ENCODE measurements around the gene MYRIP. TPM values are rescaled to one million over a fixed set of nuclear protein-coding genes. Genes with fewer than 3 reads are reported as not detected.

Gene MYRIP
- polyA plus RNA-seq, 1 of the 3 experiments (the other 2 are of a cell fraction), result 1.2 TPM

DNA sequence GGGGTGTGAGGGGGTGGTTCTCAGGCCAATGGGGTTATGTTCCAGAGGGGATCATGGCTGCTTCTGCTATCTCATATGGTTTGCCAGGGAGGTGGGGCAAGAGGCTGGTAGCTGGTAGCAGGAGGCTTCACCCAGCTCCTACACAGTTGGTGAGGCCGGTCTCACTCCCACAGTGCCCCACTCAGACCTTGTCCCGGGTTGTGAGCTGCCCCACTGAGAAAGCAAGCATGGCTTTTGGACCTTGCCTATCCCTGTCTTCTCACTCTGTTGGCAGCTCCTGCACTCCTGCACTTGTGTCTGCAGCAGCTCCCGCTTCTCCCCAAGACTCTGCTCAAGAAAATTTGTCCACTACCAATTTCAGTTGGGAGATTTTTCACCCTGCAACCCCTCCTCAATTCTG, 46.1 kb downstream of the MYRIP start (continued):
- TF ChIP-seq TEAD4 (IDR thresholded peaks at IDR 0.05; ENCODE audit: borderline replicate concordance, insufficient read depth) (no peak), TAF1 (IDR thresholded peaks at IDR 0.05; ENCODE audit: borderline replicate concordance, low read depth, low read length) (no peak)

DNA sequence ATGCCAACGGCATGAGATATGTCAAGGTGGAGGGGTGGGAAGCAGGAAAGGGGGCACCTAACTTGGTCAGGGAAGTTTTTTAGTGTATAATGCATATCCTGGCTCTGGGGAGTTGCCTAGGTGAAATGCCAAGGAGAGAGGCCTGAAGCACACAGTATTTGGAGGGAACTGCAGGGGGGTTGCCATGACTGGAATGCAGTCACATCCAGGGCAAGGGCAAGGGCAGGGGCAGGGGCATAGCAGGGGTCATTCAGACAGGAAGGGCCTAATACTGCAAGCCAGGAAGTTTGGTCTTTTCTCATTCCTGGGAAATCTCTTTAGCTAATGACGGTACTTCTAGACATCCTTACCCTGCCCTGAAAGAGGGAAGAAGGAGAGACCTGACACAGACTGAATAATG, 60.5 kb downstream of the MYRIP start:
- H3F3A ChIP-seq (replicated peaks; ENCODE audit: insufficient read depth), result no peaks in the 10 kb centered on the region
- H3K9me2 ChIP-seq, result no peaks in the 10 kb centered on the region
- no peaks in the 10 kb centered on the region for H3K4me1 ChIP-seq (ENCODE audit: control insufficient read depth in 1 of 2, insufficient read depth in 2 of 2, low read depth in 1 of 2, low read length in 1 of 2)
- no peak overlapping the region for H3K4me2 ChIP-seq
- H3K36me3 ChIP-seq (replicated peaks in 1 of 2; ENCODE audit: control insufficient read depth in 1 of 2, insufficient read depth in 2 of 2, low read length in 1 of 2), result no peaks in the 10 kb centered on the region
- H3K9me3 ChIP-seq, result no peaks in the 10 kb centered on the region
- 82% methylated on average over 2 of the region's 2 CpGs for WGBS (ENCODE audit: low lambda C conversion rate)
- no peaks in the 10 kb centered on the region for H3K79me2 ChIP-seq (ENCODE audit: insufficient read depth)
- ChIA-PET CTCF (no interaction called here), POLR2A (no interaction called here)
- no peak overlapping the region for H3K9ac ChIP-seq
- H3K27me3 ChIP-seq (ENCODE audit: insufficient read depth), result no peaks in the 10 kb centered on the region
- DNase-seq, result no peak
- no peak overlapping the region for H2AFZ ChIP-seq (ENCODE audit: low read depth)
- no peaks in the 10 kb centered on the region for H4K20me1 ChIP-seq (ENCODE audit: insufficient read depth)
- no peak overlapping the region for H3K4me3 ChIP-seq (ENCODE audit: low read depth in 2 of 2, low read length in 1 of 2)
- TF ChIP-seq NRF1 (IDR thresholded peaks at IDR 0.05; ENCODE audit: low read depth, low read length), result no peak
- TF ChIP-seq, protein P1, sequence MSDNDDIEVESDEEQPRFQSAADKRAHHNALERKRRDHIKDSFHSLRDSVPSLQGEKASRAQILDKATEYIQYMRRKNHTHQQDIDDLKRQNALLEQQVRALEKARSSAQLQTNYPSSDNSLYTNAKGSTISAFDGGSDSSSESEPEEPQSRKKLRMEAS (IDR thresholded peaks at IDR 0.05; ENCODE audit: low read depth), result no peak
- TF ChIP-seq, protein P2, sequence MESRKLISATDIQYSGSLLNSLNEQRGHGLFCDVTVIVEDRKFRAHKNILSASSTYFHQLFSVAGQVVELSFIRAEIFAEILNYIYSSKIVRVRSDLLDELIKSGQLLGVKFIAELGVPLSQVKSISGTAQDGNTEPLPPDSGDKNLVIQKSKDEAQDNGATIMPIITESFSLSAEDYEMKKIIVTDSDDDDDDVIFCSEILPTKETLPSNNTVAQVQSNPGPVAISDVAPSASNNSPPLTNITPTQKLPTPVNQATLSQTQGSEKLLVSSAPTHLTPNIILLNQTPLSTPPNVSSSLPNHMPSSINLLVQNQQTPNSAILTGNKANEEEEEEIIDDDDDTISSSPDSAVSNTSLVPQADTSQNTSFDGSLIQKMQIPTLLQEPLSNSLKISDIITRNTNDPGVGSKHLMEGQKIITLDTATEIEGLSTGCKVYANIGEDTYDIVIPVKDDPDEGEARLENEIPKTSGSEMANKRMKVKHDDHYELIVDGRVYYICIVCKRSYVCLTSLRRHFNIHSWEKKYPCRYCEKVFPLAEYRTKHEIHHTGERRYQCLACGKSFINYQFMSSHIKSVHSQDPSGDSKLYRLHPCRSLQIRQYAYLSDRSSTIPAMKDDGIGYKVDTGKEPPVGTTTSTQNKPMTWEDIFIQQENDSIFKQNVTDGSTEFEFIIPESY (IDR thresholded peaks at IDR 0.05; ENCODE audit: borderline replicate concordance, low read depth), result no peak
- TF ChIP-seq RAD21 (IDR thresholded peaks at IDR 0.05; ENCODE audit: low read length), result no peak
- TF ChIP-seq, protein P3, sequence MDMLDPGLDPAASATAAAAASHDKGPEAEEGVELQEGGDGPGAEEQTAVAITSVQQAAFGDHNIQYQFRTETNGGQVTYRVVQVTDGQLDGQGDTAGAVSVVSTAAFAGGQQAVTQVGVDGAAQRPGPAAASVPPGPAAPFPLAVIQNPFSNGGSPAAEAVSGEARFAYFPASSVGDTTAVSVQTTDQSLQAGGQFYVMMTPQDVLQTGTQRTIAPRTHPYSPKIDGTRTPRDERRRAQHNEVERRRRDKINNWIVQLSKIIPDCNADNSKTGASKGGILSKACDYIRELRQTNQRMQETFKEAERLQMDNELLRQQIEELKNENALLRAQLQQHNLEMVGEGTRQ (IDR thresholded peaks at IDR 0.05; ENCODE audit: borderline replicate concordance, low read depth, low read length), result no peak
- no peak overlapping the region for H3K27ac ChIP-seq (ENCODE audit: low read depth in 2 of 2, low read length in 1 of 2)

DNA sequence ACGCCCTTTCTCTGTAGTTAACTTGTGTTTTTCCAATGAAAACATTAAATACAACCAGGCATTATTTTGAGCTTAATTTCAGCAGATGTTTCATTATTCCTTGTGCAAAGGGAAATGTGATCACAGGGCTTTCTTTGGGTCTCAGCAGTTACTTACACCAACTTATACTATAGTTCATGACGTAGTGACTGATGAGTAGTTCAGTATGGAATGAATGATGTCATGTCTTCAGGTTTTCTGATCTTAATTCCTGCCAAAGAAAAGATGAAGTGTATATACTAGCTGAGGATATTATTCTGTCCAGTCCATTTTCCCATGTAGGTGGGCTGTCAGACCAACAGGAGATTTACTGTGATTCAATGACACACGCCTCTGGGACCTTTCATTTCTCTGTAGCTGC, 61.3 kb downstream of the MYRIP start:
- no peak overlapping the region for H3K4me3 ChIP-seq (ENCODE audit: low read depth in 2 of 2, low read length in 1 of 2)
- POLR2A ChIA-PET, result no interaction called here
- no peak for DNase-seq
- H3K27ac ChIP-seq (ENCODE audit: low read depth in 2 of 2, low read length in 1 of 2), result no peak overlapping the region
- no peak overlapping the region for H3K4me2 ChIP-seq
- no peak overlapping the region for H3K9ac ChIP-seq
- no peaks in the 10 kb centered on the region for H4K20me1 ChIP-seq (ENCODE audit: insufficient read depth)
- TF ChIP-seq, protein P4, sequence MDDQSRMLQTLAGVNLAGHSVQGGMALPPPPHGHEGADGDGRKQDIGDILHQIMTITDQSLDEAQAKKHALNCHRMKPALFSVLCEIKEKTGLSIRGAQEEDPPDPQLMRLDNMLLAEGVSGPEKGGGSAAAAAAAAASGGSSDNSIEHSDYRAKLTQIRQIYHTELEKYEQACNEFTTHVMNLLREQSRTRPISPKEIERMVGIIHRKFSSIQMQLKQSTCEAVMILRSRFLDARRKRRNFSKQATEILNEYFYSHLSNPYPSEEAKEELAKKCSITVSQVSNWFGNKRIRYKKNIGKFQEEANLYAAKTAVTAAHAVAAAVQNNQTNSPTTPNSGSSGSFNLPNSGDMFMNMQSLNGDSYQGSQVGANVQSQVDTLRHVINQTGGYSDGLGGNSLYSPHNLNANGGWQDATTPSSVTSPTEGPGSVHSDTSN (IDR thresholded peaks at IDR 0.05), result no peak
- TF ChIP-seq, protein P3 (IDR thresholded peaks at IDR 0.05; ENCODE audit: borderline replicate concordance, low read depth, low read length), result no peak
- TF ChIP-seq RAD21 (IDR thresholded peaks at IDR 0.05; ENCODE audit: low read length), result no peak
- no peak overlapping the region for H2AFZ ChIP-seq (ENCODE audit: low read depth)
- H3K4me1 ChIP-seq (ENCODE audit: control insufficient read depth in 1 of 2, insufficient read depth in 2 of 2, low read depth in 1 of 2, low read length in 1 of 2), result no peaks in the 10 kb centered on the region
- CTCF ChIA-PET, result no interaction called here
- H3K27me3 ChIP-seq (ENCODE audit: insufficient read depth), result no peaks in the 10 kb centered on the region
- no peaks in the 10 kb centered on the region for H3K36me3 ChIP-seq (replicated peaks in 1 of 2; ENCODE audit: control insufficient read depth in 1 of 2, insufficient read depth in 2 of 2, low read length in 1 of 2)
- no peaks in the 10 kb centered on the region for H3F3A ChIP-seq (replicated peaks; ENCODE audit: insufficient read depth)
- H3K9me3 ChIP-seq, result no peaks in the 10 kb centered on the region
- 23% methylated on average over 3 of the region's 3 CpGs for WGBS (ENCODE audit: low lambda C conversion rate)
- H3K79me2 ChIP-seq (ENCODE audit: insufficient read depth), result no peaks in the 10 kb centered on the region
- no peaks in the 10 kb centered on the region for H3K9me2 ChIP-seq

Measured in SK-N-SH (cell line).